T-cell (primary cell): Measurements from ENCODE around the gene FBXO24. TPM values are rescaled to one million over a fixed set of nuclear protein-coding genes. Genes with fewer than 3 reads are reported as not detected.

ENCODE experiments used
- ATAC-seq, 4 experiments: fragments of 200-7000 bp in 3 of 4; fragments of 150-1000 bp in 1 of 4; cut with Tn5 transposase; replicated peaks in 1 of 4; 1 replicate in 3 of 4; 2 replicates in 1 of 4; pipeline ENCODE4 v1.10.0; 2021; ENCODE audit warnings: moderate library complexity in 3 of 4, mild to moderate bottlenecking in 2 of 4, moderate number of reproducible peaks in 1 of 4
- CTCF ChIA-PET, 2 donors: fragments of 300-600 bp; sonication (Branson Sonifier 250); formaldehyde crosslinking; loops; one replicate each; lab custom pipeline; 2022; ENCODE audit warnings: antibody characterized with exemption in 2 of 2; lab: Charles Lee
- POLR2A ChIA-PET, 2 donors: fragments of 300-600 bp; sonication (Branson Sonifier 250); formaldehyde crosslinking; loops; one replicate each; lab custom pipeline; 2022; ENCODE audit warnings: antibody characterized with exemption in 2 of 2; lab: Charles Lee
- DNase-seq, 35 experiments: peaks; one replicate each; pipeline versions ENCODE4 v3.0.0 to v3.0.0-alpha.2; 2013 to 2023
- H3K27ac ChIP-seq: one replicate; pipeline ENCODE4 v1.5.1; 2013; ENCODE audit warnings: low read length
- H3K27me3 ChIP-seq, 2 experiments: replicated peaks in 1 of 2; 1 replicate in 1 of 2; 2 replicates in 1 of 2; pipeline versions ENCODE4 v1.6.1 to v1.7.0; 2013; ENCODE audit warnings: low read length in 1 of 2, mixed read lengths in 1 of 2; ENCODE audit not compliant: control insufficient read depth in 2 of 2, insufficient read depth in 2 of 2; ENCODE audit errors: extremely low read depth in 1 of 2
- H3K36me3 ChIP-seq, 2 donors: 1 replicate in 1 of 2; 2 replicates in 1 of 2; pipeline versions ENCODE4 v1.6.1 to v1.7.0; 2013; ENCODE audit warnings: low read length in 1 of 2; ENCODE audit not compliant: control insufficient read depth in 2 of 2, insufficient read depth in 1 of 2; ENCODE audit errors: extremely low read depth in 1 of 2
- H3K4me1 ChIP-seq, 2 experiments: 1 replicate in 1 of 2; 2 replicates in 1 of 2; pipeline versions ENCODE4 v1.6.1 to v1.7.0; 2013; ENCODE audit warnings: low read length in 2 of 2, mixed read lengths in 1 of 2; ENCODE audit not compliant: insufficient read depth in 2 of 2, control insufficient read depth in 1 of 2; ENCODE audit errors: extremely low read depth in 1 of 2
- H3K4me3 ChIP-seq, 2 donors: 1 replicate in 1 of 2; 2 replicates in 1 of 2; pipeline versions ENCODE4 v1.5.1 to v1.7.0; 2013; ENCODE audit warnings: mild to moderate bottlenecking in 2 of 2, low read length in 1 of 2, moderate library complexity in 1 of 2; ENCODE audit not compliant: control insufficient read depth in 1 of 2; ENCODE audit errors: extremely low read depth in 1 of 2
- H3K9me3 ChIP-seq: 2 replicates; pipeline ENCODE4 v1.7.0; 2013
- H3K27ac Mint-ChIP-seq, 2 donors: one replicate each; pipeline ENCODE4 v1.8.0; 2020 to 2021; ENCODE audit warnings: mild to moderate bottlenecking in 2 of 2, mixed read lengths in 2 of 2
- H3K27me3 Mint-ChIP-seq, 2 donors: one replicate each; pipeline ENCODE4 v1.8.0; 2021 to 2022; ENCODE audit warnings: mixed read lengths in 2 of 2
- H3K36me3 Mint-ChIP-seq: one replicate; pipeline ENCODE4 v1.8.0; 2021; ENCODE audit warnings: mixed read lengths
- H3K4me1 Mint-ChIP-seq, 3 donors: one replicate each; pipeline ENCODE4 v1.8.0; 2020 to 2022; ENCODE audit warnings: mixed read lengths in 3 of 3, mild to moderate bottlenecking in 1 of 3
- H3K4me3 Mint-ChIP-seq, 3 donors: one replicate each; pipeline ENCODE4 v1.8.0; 2020 to 2022; ENCODE audit warnings: mild to moderate bottlenecking in 3 of 3, mixed read lengths in 3 of 3, moderate library complexity in 3 of 3
- H3K9me3 Mint-ChIP-seq, 3 donors: one replicate each; pipeline ENCODE4 v1.8.0; 2020 to 2022; ENCODE audit warnings: mixed read lengths in 3 of 3
- WGBS: methylation state at CpG from one replicate; pipeline ENCODE4 v1.1.5; 2013; ENCODE audit warnings: missing lambda C conversion rate; ENCODE audit not compliant: insufficient coverage; 5-methylcytosine and 5-hydroxymethylcytosine counted together
- total RNA-seq, 35 experiments: library from RNA in 6 of 35; stranded (reverse) in 6 of 35; fragments of 120-200 nt in 1 of 35; gene quantifications; one replicate each; pipeline versions ENCODE4 v1.2.1 to v1.2.4 and lab custom pipeline; 2013 to 2026

Gene FBXO24
- total RNA-seq, 5 donors from 2014 or later (not counting 1 experiment from before 2014, with no cell fraction given) = 0.70 to 1.7 (median 1.3) TPM

DNA sequence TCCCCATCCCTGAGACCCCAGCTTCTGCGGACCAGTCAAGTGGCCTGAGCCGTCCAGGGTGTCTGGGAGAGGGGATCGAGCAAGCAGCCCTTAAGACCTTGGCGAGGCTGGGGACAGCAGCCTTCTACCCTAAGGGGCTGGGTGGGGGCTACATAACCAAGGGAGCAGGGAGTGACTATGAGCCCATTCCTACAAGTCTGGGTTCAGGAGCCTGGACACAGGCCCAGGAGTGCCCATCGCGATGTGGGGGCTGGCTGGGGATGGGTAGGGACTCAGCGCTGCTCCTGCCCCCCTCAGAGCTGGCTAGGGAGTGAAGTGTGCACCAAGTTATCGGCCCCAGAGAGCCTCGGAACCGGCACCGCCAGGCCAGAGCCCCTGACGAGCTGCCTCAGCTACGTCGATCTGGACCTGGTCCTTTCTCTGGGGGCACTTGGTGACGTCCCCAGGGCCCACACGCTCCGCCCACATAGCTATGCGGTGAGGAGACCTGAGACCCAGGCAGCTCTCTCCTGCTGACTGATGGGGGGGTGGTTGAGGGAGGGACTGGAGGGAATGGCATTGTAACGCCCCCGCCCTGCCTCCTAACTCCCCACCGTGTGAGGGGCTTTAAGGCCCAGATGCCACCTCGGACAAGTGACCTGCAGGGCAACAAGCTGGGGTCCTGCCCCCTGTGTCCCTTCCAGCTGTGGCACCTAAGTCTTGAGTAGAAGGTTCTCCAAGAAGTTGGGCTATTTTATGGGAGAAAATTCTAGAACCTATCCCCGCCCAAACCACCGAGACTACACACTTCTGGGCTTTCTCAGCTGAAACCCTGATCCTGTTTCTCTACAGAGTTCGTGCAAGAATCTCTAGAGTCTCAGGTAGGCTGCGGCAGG is 14.9 kb upstream of the FBXO24 start:
- CTCF ChIA-PET = interaction anchor here (0.5 to 0.7 kb wide), 2 partner anchors 124 to 134 kb away, joined by 4 read pairs; partner anchors contain the start of gene POP7 (in 1 of the 2)
- H3K9me3 Mint-ChIP-seq = no peaks in the 10 kb centered on the region

GRCh38 chr7:100571829-100572116 is 14.4 kb upstream of the FBXO24 start:
- WGBS = 100% methylated on average over 2 of the region's 2 CpGs
- Mint-ChIP-seq H3K4me1 (peaks cover 25 to 38% (median 38%) of the 10 kb centered on the region in 3 donors), H3K27me3 (no peaks in the 10 kb centered on the region), H3K4me3 (peak overlapping the region in 2 of 3 donors; percentile 3 to 13), H3K9me3 (no peaks in the 10 kb centered on the region), H3K36me3 (peaks cover 21% of the 10 kb centered on the region), H3K27ac (peak overlapping the region; percentile 52 to 71)
- no peak for ATAC-seq
- POLR2A ChIA-PET = no interaction called here
- H3K9me3 ChIP-seq = no peaks in the 10 kb centered on the region
- peaks cover 24 to 41% of the 10 kb centered on the region in 2 donors for H3K36me3 ChIP-seq
- DNase-seq = no peak
- peaks cover 14 to 65% of the 10 kb centered on the region in 2 experiments for H3K4me1 ChIP-seq
- H3K27ac ChIP-seq = no peak overlapping the region
- no peaks in the 10 kb centered on the region for H3K27me3 ChIP-seq
- CTCF ChIA-PET = no interaction called here
- H3K4me3 ChIP-seq = no peak overlapping the region

More for the DNA sequence above, 14.9 kb upstream of the FBXO24 start:
- peaks cover 24 to 35% of the 10 kb centered on the region in 2 donors for H3K36me3 ChIP-seq
- H3K4me1 Mint-ChIP-seq = peaks cover 20 to 38% (median 38%) of the 10 kb centered on the region in 3 donors
- H3K4me1 ChIP-seq = peaks cover 14 to 65% of the 10 kb centered on the region in 2 experiments
- POLR2A ChIA-PET = no interaction called here
- no peaks in the 10 kb centered on the region for H3K27me3 Mint-ChIP-seq
- no peak overlapping the region for H3K27ac ChIP-seq
- ATAC-seq (no peak), DNase-seq (no peak)
- no peak overlapping the region for H3K4me3 ChIP-seq
- peaks cover 16% of the 10 kb centered on the region for H3K36me3 Mint-ChIP-seq
- whole genome bisulfite sequencing = 82% methylated on average over 11 of the region's 26 CpGs
- H3K27me3 ChIP-seq = no peaks in the 10 kb centered on the region
- peak overlapping the region in 2 of 3 donors; percentile 25 to 71 for H3K4me3 Mint-ChIP-seq
- H3K9me3 ChIP-seq = no peaks in the 10 kb centered on the region
- H3K27ac Mint-ChIP-seq = peak overlapping the region; percentile 52 to 71

DNA sequence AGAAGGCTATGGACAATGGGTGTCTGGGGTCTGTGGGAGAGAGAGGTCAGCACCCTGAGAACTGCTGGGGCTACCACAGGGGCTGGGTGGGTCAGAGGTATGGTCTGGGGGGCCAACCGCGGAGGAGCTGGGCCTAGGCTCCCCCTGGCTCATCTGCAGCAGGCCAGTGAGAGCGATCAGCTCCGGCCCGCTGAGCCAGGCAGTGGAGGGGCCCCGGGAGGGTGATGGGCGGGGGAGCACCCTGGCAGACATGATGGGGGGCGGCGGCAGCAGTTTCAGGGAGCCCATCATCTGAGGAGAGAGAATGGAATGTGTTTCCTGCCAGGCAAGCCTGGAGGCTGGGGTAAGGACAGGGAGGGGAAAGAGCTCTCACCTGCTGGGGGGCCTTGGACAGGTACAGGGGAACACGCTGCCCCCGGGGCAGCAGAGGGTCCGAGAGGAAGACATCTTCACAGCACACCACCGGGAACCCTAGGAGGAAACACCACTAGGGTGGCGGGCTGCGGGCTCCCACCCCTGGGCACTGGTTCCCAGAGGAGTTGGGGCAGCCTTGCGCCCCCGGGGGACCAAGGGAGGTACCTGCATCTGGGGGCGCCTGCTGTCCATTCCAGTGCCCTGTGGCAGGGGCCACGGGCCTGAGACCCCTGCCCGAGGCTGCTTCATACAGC is 13.7 kb upstream of the FBXO24 start:
- Mint-ChIP-seq H3K4me1 (peaks cover 25 to 38% (median 38%) of the 10 kb centered on the region in 3 donors), H3K36me3 (peaks cover 21% of the 10 kb centered on the region), H3K9me3 (no peaks in the 10 kb centered on the region), H3K27me3 (no peaks in the 10 kb centered on the region), H3K27ac (peak overlapping the region; percentile 52 to 71), H3K4me3 (peak overlapping the region in 1 of 3 donors; percentile 13)
- Histone ChIP-seq H3K9me3 (no peaks in the 10 kb centered on the region), H3K27ac (no peak overlapping the region), H3K4me1 (peaks cover 14 to 62% of the 10 kb centered on the region in 2 experiments), H3K4me3 (no peak overlapping the region), H3K27me3 (no peaks in the 10 kb centered on the region), H3K36me3 (peaks cover 31 to 47% of the 10 kb centered on the region in 2 donors)
- ATAC-seq (no peak), DNase-seq (no peak)
- WGBS = 94% methylated on average over 10 of the region's 20 CpGs
- ChIA-PET CTCF (no interaction called here), POLR2A (no interaction called here)

- ATAC-seq (no peak), DNase-seq (no peak)
- no peaks in the 10 kb centered on the region for H3K9me3 Mint-ChIP-seq
- Histone ChIP-seq H3K27me3 (no peaks in the 10 kb centered on the region), H3K36me3 (peaks cover 38 to 54% of the 10 kb centered on the region in 2 donors), H3K4me1 (peaks cover 14 to 56% of the 10 kb centered on the region in 2 experiments), H3K9me3 (no peaks in the 10 kb centered on the region), H3K27ac (no peak overlapping the region), H3K4me3 (no peak overlapping the region)
- ChIA-PET CTCF (no interaction called here), POLR2A (no interaction called here)
- no peaks in the 10 kb centered on the region for H3K27me3 Mint-ChIP-seq
- WGBS = 95% methylated on average over 26 of the region's 30 CpGs
- no peak overlapping the region for H3K4me3 Mint-ChIP-seq
- H3K36me3 Mint-ChIP-seq = peaks cover 21% of the 10 kb centered on the region
- peaks cover 25 to 32% (median 32%) of the 10 kb centered on the region in 3 donors for H3K4me1 Mint-ChIP-seq
- H3K27ac Mint-ChIP-seq = no peak overlapping the region
Observed at GRCh38 chr7:100572949-100573675, 13.0 kb upstream of the FBXO24 start.

GRCh38 chr7:100573691-100574361 is 12.3 kb upstream of the FBXO24 start, which contains the start of gene SAP25:
Gene SAP25 (minus strand): TSS chr7:100573900. CDS start chr7:100573742, 158 bp downstream.
- no peaks in the 10 kb centered on the region for H3K9me3 ChIP-seq
- Mint-ChIP-seq H3K4me1 (peaks cover 21 to 27% (median 27%) of the 10 kb centered on the region in 3 donors), H3K27me3 (no peaks in the 10 kb centered on the region), H3K9me3 (no peaks in the 10 kb centered on the region), H3K4me3 (no peak within 1 kb of the TSS), H3K36me3 (peaks cover 22% of the 10 kb centered on the region), H3K27ac (no peak within 1 kb of the TSS)
- CTCF ChIA-PET = interaction anchor here in 1 of 2 donors (0.5 to 0.6 kb wide), 2 partner anchors 117 kb away, joined by 5 to 6 read pairs; no protein-coding TSS in a partner anchor
- peaks cover 39 to 62% of the 10 kb centered on the region in 2 donors for H3K36me3 ChIP-seq
- 96% methylated on average over 68 of the region's 70 CpGs for WGBS
- H3K27ac ChIP-seq = no peak within 1 kb of the TSS
- H3K4me1 ChIP-seq = peaks cover 14 to 54% of the 10 kb centered on the region in 2 experiments
- POLR2A ChIA-PET = no interaction called here
- DNase-seq = no peak
- ATAC-seq = no peak
- H3K27me3 ChIP-seq = peaks cover 0 to 2% of the 10 kb centered on the region in 2 experiments
- H3K4me3 ChIP-seq = no peak within 1 kb of the TSS
